Heart left ventricle (tissue), 16 donors: ENCODE data around the gene CELF2. TPM values are rescaled to one million over a fixed set of nuclear protein-coding genes. Genes with fewer than 3 reads are reported as not detected.
"Not testable (repeated sequence)": the region's sequence is repeated elsewhere in the genome, so short reads cannot be mapped to it uniquely, and the experiment has no call there.

Source experiments
- ATAC-seq, 4 donors: fragments of 200-7000 bp; cut with Tn5 transposase; one replicate each; pipeline ENCODE4 v1.9.1; 2020 to 2022; ENCODE audit warnings: moderate library complexity in 4 of 4, mild to moderate bottlenecking in 3 of 4, moderate number of reproducible peaks in 1 of 4
- DNase-seq, 5 donors: peaks; one replicate each; pipeline ENCODE4 v3.0.0-alpha.2; 2020
- H3K27ac ChIP-seq, 12 donors: fragments of 200-600 bp; sonication (generic) in 4 of 12; one replicate each; pipeline versions ENCODE4 v1.5.0 to v1.8.0; 2016 to 2022; ENCODE audit warnings: mild to moderate bottlenecking in 2 of 12
- H3K27me3 ChIP-seq, 9 donors: fragments of 200-600 bp; sonication (generic) in 2 of 9; one replicate each; pipeline versions ENCODE4 v1.5.1 to v1.8.0; 2016 to 2022; ENCODE audit warnings: mild to moderate bottlenecking in 3 of 9
- H3K36me3 ChIP-seq, 9 donors: fragments of 200-600 bp; sonication (generic) in 2 of 9; one replicate each; pipeline versions ENCODE4 v1.5.0 to v1.8.0; 2018 to 2022; ENCODE audit warnings: mild to moderate bottlenecking in 2 of 9
- H3K4me1 ChIP-seq, 12 donors: fragments of 200-600 bp; sonication (generic) in 4 of 12; one replicate each; pipeline versions ENCODE4 v1.5.0 to v1.8.0; 2016 to 2022; ENCODE audit warnings: mild to moderate bottlenecking in 3 of 12
- H3K4me3 ChIP-seq, 12 donors: fragments of 200-600 bp; sonication (generic) in 4 of 12; one replicate each; pipeline versions ENCODE4 v1.5.0 to v1.8.0; 2017 to 2022; ENCODE audit warnings: mild to moderate bottlenecking in 9 of 12, moderate library complexity in 4 of 12
- H3K9me3 ChIP-seq, 12 donors: fragments of 200-600 bp; sonication (generic) in 4 of 12; one replicate each; pipeline versions ENCODE4 v1.5.0 to v1.8.0; 2016 to 2022; ENCODE audit warnings: mild to moderate bottlenecking in 1 of 12
- POLR2A ChIP-seq, 2 donors: fragments of 450-650 bp; IDR thresholded peaks; one replicate each; pipeline ENCODE4 v1.6.1; 2017; ENCODE audit warnings: antibody characterized with exemption in 2 of 2, mild to moderate bottlenecking in 2 of 2, moderate library complexity in 2 of 2
- WGBS, 4 donors: extraction: QIAGEN DNeasy Blood & Tissue Kit in 2 of 4; methylation state at CpG; one replicate each; pipeline versions ENCODE4 v1.1.5 to v1.1.7; 2013 to 2018; 5-methylcytosine and 5-hydroxymethylcytosine counted together
- intact Hi-C, 10 donors: fragments of 100-400 bp; cut with DNase I; formaldehyde crosslinking; loops; one replicate each; pipeline versions ENCODE4 v1.11.1 to v1.14.2; 2022
- polyA plus RNA-seq, 2 donors: library from polyadenylated mRNA; stranded (reverse); fragments of 200-250 nt; gene quantifications; one replicate each; pipeline ENCODE4 v1.2.3, GENCODE V29; 2013
- total RNA-seq, 9 donors: library from RNA; depleted of rRNA in 2 of 9; stranded (reverse); fragments of >200 nt in 2 of 9; fragmentation: NEBNext Ultra II Directional in 3 of 9; extraction: Animal tissue kit (Norgen Biotek cat#: 25700) in 3 of 9; gene quantifications; one replicate each; pipeline versions ENCODE4 v1.1.0 to v1.2.4, GENCODE V29; 2016 to 2023
- TF ChIP-seq, protein P1 (sequence below), 12 donors: fragments of 200-600 bp; sonication (generic) in 4 of 12; IDR thresholded peaks; one replicate each; pipeline versions ENCODE4 v1.5.0 to v1.8.0; 2018 to 2022; ENCODE audit warnings: antibody characterized with exemption in 12 of 12, mild to moderate bottlenecking in 5 of 12
- donor health status: ischemic (EF 13 %, LVEDD 7.1; RV severe dilation, severe dysfunction).
- donor health status: healthy with polysubstance abuse.
- donor health status: DM: no; HTN: yes; CAD: no.
- donor health status: DM: no; HTN: no; CAD: no.
- donor health status: ischemic (EF 25% LVEDD 6.9; RV normal size, moderate dysfunction).
- donor health status: ischemic (EF 25% LVEDD 5.7; RV mildly dilated, moderate dysfunction).
- donor health status: healthy.
- donor health status: DM: yes; HTN: yes; CAD: no.
- donor health status: ischemic (EF 35%, LVEDD 5.7; RV mildly dilated, moderate dysfunction).
- donor health status: nonischemic (EF 11% LVEDD 7.7; RV severe dilation, severe dysfunction).
- donor health status: DM: yes; HTN: yes; CAD: no.
- donor health status: PGD.
- donor health status: ischemic (EF 29% LVEDD 5.4; RV normal size, mild dysfunction).
- donor health status: nonischemic (EF 23%, LVEDD 6.1; RV moderate dilation, normal function).

CELF2 gene
- total and polyA plus RNA-seq, 11 donors, result 14.2 to 103 (median 67.1) TPM

DNA sequence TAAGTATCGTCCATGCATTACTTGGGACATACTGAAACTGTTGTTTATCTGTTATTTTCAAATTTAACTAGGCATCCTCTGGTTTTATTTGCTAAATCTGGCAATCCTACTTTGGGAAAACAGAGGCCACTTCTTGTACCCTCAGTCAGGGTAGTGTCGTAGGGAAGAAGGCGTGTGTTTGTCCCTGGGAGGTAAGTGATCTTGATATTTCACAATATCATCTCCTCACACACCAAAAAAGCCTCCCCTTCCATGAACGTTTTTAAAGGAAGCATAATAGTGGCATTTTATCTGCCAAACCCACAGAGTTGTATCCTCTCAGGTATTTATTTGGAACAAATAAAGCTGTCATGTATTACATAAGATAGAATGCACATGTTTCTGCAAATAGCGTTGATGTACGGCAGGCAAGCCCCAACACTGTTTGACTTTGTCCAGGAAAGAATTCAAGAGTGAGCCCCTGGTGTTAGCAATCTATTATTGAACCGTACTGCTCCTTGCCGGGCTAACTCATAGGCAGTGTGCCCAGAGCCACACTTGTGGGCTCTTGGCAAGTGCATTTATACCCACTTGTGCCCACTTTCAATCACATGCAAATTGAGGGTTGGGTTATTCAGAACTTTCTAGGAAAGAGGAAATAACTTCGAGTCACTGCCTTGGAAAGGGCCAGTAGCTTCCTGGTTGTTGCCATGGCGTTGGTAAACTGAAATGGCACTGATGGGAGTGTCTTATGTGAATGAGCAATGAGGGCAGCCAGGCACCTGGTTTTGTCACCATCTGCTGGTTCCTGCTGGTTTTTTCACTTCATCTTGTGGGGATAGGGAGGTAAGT is 327.8 kb downstream of the CELF2 start:
- no peaks in the 10 kb centered on the region for H3K36me3 ChIP-seq
- DNase-seq (no peak), ATAC-seq (peak in 3 of 4 donors; percentile 42 to 52 (median 49))
- WGBS, 4 donors, result 53 to 58% (median 54%) methylated on average over 10 of the region's 10 CpGs
- H3K4me3 ChIP-seq, result peak overlapping the region in 1 of 12 donors; percentile 24
- TF ChIP-seq, protein P1, sequence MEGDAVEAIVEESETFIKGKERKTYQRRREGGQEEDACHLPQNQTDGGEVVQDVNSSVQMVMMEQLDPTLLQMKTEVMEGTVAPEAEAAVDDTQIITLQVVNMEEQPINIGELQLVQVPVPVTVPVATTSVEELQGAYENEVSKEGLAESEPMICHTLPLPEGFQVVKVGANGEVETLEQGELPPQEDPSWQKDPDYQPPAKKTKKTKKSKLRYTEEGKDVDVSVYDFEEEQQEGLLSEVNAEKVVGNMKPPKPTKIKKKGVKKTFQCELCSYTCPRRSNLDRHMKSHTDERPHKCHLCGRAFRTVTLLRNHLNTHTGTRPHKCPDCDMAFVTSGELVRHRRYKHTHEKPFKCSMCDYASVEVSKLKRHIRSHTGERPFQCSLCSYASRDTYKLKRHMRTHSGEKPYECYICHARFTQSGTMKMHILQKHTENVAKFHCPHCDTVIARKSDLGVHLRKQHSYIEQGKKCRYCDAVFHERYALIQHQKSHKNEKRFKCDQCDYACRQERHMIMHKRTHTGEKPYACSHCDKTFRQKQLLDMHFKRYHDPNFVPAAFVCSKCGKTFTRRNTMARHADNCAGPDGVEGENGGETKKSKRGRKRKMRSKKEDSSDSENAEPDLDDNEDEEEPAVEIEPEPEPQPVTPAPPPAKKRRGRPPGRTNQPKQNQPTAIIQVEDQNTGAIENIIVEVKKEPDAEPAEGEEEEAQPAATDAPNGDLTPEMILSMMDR (IDR thresholded peaks at IDR 0.05), result peak in 1 of 12 donors; percentile 13
- TF ChIP-seq POLR2A (IDR thresholded peaks at IDR 0.05), result no peak
- no peaks in the 10 kb centered on the region for H3K9me3 ChIP-seq
- no peaks in the 10 kb centered on the region for H3K27me3 ChIP-seq
- intact Hi-C loops, result no loop called here
- H3K27ac ChIP-seq, result no peak overlapping the region
- peaks cover 0 to 14% (median 0%) of the 10 kb centered on the region in 12 donors for H3K4me1 ChIP-seq

GRCh38 chr10:11347580-11347979 is 329.9 kb downstream of the CELF2 start:
- intact Hi-C loops, H3K27me3 ChIP-seq, H3K36me3 ChIP-seq, H3K9me3 ChIP-seq, H3K4me3 ChIP-seq, ATAC-seq, DNase-seq, H3K27ac ChIP-seq: not testable (repeated sequence)
- WGBS, 4 donors, result 87 to 93% (median 89%) methylated on average over 5 of the region's 5 CpGs
- H3K4me1 ChIP-seq, result peaks cover 0 to 14% (median 0%) of the 10 kb centered on the region in 12 donors

DNA sequence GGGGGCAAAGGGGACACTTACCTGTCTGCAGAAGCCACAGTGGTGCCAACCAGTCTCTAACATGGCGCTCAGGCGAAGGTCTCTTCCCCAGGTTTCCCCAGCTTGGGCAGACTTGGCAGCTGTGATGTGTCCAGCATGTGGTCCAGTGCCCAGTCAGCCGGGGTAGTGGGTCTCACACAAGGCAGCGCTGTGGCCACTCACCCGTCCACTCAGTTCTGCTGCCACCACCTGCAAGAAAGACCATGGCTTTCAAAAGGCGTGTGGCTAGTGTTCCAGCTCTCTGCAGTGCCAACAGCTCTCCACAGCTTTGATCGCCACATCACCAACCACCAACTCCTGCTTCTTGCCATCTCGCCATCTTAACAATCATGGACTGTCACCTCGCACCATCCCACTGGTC is 334.1 kb downstream of the CELF2 start:
- DNase-seq (no peak), ATAC-seq (no peak)
- intact Hi-C loops, result no loop called here
- no peaks in the 10 kb centered on the region for H3K36me3 ChIP-seq
- 90 to 98% (median 95%) methylated on average over 8 to 9 of the region's 9 CpGs for WGBS, 4 donors
- H3K27ac ChIP-seq, result no peak overlapping the region
- H3K4me3 ChIP-seq, result no peak overlapping the region
- TF ChIP-seq, protein P1 (IDR thresholded peaks at IDR 0.05), result no peak
- TF ChIP-seq POLR2A (IDR thresholded peaks at IDR 0.05), result no peak
- H3K4me1 ChIP-seq, result no peaks in the 10 kb centered on the region
- no peaks in the 10 kb centered on the region for H3K9me3 ChIP-seq
- H3K27me3 ChIP-seq, result no peaks in the 10 kb centered on the region

DNA sequence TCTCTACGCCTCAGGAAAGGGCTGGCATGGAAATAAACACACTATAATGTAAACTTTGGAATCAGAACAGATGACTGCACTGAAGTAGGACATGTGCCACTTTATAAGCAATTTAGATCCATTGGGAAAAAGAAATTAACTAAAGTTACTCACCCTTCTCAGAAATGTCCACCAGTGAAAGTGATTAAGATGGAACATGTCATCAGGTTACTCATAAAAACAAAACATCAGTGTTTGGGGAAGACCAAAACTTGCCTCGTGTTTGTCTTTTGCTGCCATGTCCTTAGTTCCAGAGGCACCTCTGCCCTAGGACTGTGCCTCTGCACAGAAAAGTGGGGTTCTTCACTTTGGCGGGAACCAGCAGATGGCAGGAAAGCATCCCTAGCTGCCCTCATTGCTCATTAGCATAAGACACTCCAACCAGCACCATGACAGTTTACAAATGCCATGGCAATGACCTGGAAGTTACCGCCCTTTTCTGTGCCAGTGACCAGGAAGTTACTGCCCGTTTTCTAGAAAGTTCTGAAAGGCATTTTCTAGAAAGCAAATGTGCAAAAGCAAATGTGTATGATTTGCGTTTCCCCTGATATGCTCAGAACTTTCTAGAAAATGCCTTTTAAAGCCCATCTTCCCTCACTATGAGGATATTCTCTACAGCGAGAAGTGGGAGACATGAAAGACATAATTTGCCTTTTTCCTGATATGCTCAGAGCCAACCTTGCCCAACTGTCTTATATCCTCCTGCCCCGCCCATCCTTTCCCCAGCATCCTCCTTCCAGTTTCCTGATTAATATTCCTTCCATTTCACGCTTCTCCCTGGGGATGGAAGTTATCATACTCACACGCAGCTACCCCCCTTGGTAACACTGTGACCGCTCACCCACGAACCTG is 335.6 kb downstream of the CELF2 start:
- Histone ChIP-seq H3K4me3 (no peak overlapping the region), H3K27me3 (no peaks in the 10 kb centered on the region), H3K27ac (no peak overlapping the region), H3K36me3 (no peaks in the 10 kb centered on the region), H3K9me3 (no peaks in the 10 kb centered on the region), H3K4me1 (peaks cover 0 to 4% (median 0%) of the 10 kb centered on the region in 12 donors)
- ATAC-seq (no peak), DNase-seq (no peak)
- intact Hi-C loops, result no loop called here
- TF ChIP-seq, protein P1 (IDR thresholded peaks at IDR 0.05), result no peak
- no peak for TF ChIP-seq POLR2A (IDR thresholded peaks at IDR 0.05)
- 84 to 89% (median 86%) methylated on average over 12 of the region's 12 CpGs for WGBS, 4 donors
